H9 (cell line): Measurements from ENCODE around the gene PDZD7. TPM values are rescaled to one million over a fixed set of nuclear protein-coding genes. Genes with fewer than 3 reads are reported as not detected.

Source experiments
- DNase-seq: peaks from one replicate; pipeline ENCODE4 v3.0.0-alpha.2; 2017
- H2AFZ ChIP-seq: one replicate; pipeline ENCODE4 v1.6.1; 2013; ENCODE audit warnings: mild to moderate bottlenecking, low read length, control low read depth, moderate library complexity
- H2AK5ac ChIP-seq: 2 replicates; pipeline ENCODE4 v1.6.1; 2013; ENCODE audit warnings: low read length, control low read depth, mixed read lengths; ENCODE audit not compliant: insufficient read length
- H2BK120ac ChIP-seq: one replicate; pipeline ENCODE4 v1.6.1; 2013; ENCODE audit warnings: low read depth, mild to moderate bottlenecking, low read length, control low read depth, inconsistent platforms; ENCODE audit not compliant: poor library complexity, severe bottlenecking
- H2BK12ac ChIP-seq: 2 replicates; pipeline ENCODE4 v1.6.1; 2013; ENCODE audit warnings: low read length, control low read depth, mixed read lengths, low read depth; ENCODE audit not compliant: insufficient read length
- H2BK15ac ChIP-seq: 2 replicates; pipeline ENCODE4 v1.6.1; 2013; ENCODE audit warnings: low read depth, low read length, control low read depth
- H2BK20ac ChIP-seq: one replicate; pipeline ENCODE4 v1.6.1; 2013; ENCODE audit warnings: low read depth, mild to moderate bottlenecking, low read length, control low read depth, inconsistent platforms; ENCODE audit not compliant: poor library complexity, severe bottlenecking
- H2BK5ac ChIP-seq: 2 replicates; pipeline ENCODE4 v1.6.1; 2013; ENCODE audit warnings: low read length, control low read depth, mixed read lengths; ENCODE audit not compliant: insufficient read length
- H3K14ac ChIP-seq: 2 replicates; pipeline ENCODE4 v1.6.1; 2013; ENCODE audit warnings: low read length, control low read depth; ENCODE audit not compliant: insufficient read depth
- H3K18ac ChIP-seq: 2 replicates; pipeline ENCODE4 v1.6.1; 2013; ENCODE audit warnings: low read depth, mild to moderate bottlenecking, mixed read lengths, low read length, control low read depth; ENCODE audit not compliant: insufficient read length
- H3K23ac ChIP-seq: 2 replicates; pipeline ENCODE4 v1.6.1; 2013; ENCODE audit warnings: low read length, control low read depth, mixed read lengths, low read depth; ENCODE audit not compliant: insufficient read length
- H3K23me2 ChIP-seq: 2 replicates; pipeline ENCODE4 v1.6.1; 2013; ENCODE audit warnings: low read depth, mild to moderate bottlenecking, mixed read lengths, low read length, control low read depth; ENCODE audit not compliant: insufficient read length, poor library complexity, severe bottlenecking
- H3K27ac ChIP-seq: 2 replicates; pipeline ENCODE4 v1.5.1; 2013; ENCODE audit warnings: low read length, control low read depth, mixed read lengths, low read depth; ENCODE audit not compliant: insufficient read length
- H3K27me3 ChIP-seq: 2 replicates; pipeline ENCODE4 v1.6.1; 2013; ENCODE audit warnings: low read length, control low read depth, inconsistent platforms; ENCODE audit not compliant: insufficient read depth
- H3K4ac ChIP-seq: 2 replicates; pipeline ENCODE4 v1.6.1; 2013; ENCODE audit warnings: low read depth, mild to moderate bottlenecking, control low read depth, inconsistent platforms, low read length, moderate library complexity
- H3K4me1 ChIP-seq: 2 replicates; pipeline ENCODE4 v1.6.1; 2013; ENCODE audit warnings: low read length, control low read depth, inconsistent platforms; ENCODE audit not compliant: insufficient read depth
- H3K4me2 ChIP-seq: 2 replicates; pipeline ENCODE4 v1.6.1; 2013; ENCODE audit warnings: low read length, control low read depth, mixed read lengths; ENCODE audit not compliant: insufficient read length, insufficient read depth
- H3K56ac ChIP-seq: 2 replicates; pipeline ENCODE4 v1.6.1; 2013; ENCODE audit warnings: low read depth, mild to moderate bottlenecking, mixed read lengths, low read length, control low read depth; ENCODE audit not compliant: insufficient read length
- H3K79me1 ChIP-seq: 2 replicates; pipeline ENCODE4 v1.6.1; 2013; ENCODE audit warnings: low read depth, mild to moderate bottlenecking, moderate library complexity, low read length, control low read depth, inconsistent platforms; ENCODE audit not compliant: insufficient read depth, poor library complexity, severe bottlenecking
- H3K79me2 ChIP-seq: 2 replicates; pipeline ENCODE4 v1.6.1; 2013; ENCODE audit warnings: low read length, control low read depth, inconsistent platforms; ENCODE audit not compliant: insufficient read depth
- H3K9ac ChIP-seq: 2 replicates; pipeline ENCODE4 v1.6.1; 2013; ENCODE audit warnings: low read length, control low read depth, mixed read lengths; ENCODE audit not compliant: insufficient read length; ENCODE audit errors: extremely low read depth
- H3K9me3 ChIP-seq: one replicate; pipeline ENCODE4 v1.6.1; 2013; ENCODE audit warnings: low read depth, low read length, inconsistent platforms; ENCODE audit not compliant: control insufficient read depth
- H3T11ph ChIP-seq: one replicate; pipeline ENCODE4 v1.6.1; 2013; ENCODE audit warnings: mild to moderate bottlenecking, low read length, control low read depth, inconsistent platforms
- H4K20me1 ChIP-seq: one replicate; pipeline ENCODE4 v1.6.1; 2013; ENCODE audit not compliant: control insufficient read depth, insufficient read length, insufficient read depth
- H4K5ac ChIP-seq: 2 replicates; pipeline ENCODE4 v1.6.1; 2013; ENCODE audit warnings: low read depth, mild to moderate bottlenecking, mixed read lengths, low read length, control low read depth; ENCODE audit not compliant: insufficient read length
- H4K8ac ChIP-seq: replicated peaks from 2 replicates; pipeline ENCODE4 v1.6.1; 2013; ENCODE audit warnings: low read length, control low read depth, mixed read lengths, low read depth; ENCODE audit not compliant: insufficient read length
- H4K91ac ChIP-seq: 2 replicates; pipeline ENCODE4 v1.6.1; 2013; ENCODE audit warnings: low read depth, mild to moderate bottlenecking, moderate library complexity, mixed read lengths, low read length, control low read depth; ENCODE audit not compliant: insufficient read length
- H3K27ac Mint-ChIP-seq, 3 experiments: 2 replicates in 2 of 3; 3 replicates in 1 of 3; pipeline ENCODE4 v1.8.0; 2020 to 2021; ENCODE audit warnings: mixed read lengths in 3 of 3, mild to moderate bottlenecking in 1 of 3, moderate library complexity in 1 of 3
- H3K27me3 Mint-ChIP-seq: 2 replicates; pipeline ENCODE4 v1.8.0; 2021; ENCODE audit warnings: low read depth, mild to moderate bottlenecking, moderate library complexity, mixed read lengths
- H3K36me3 Mint-ChIP-seq, 3 experiments: 2 replicates in 2 of 3; 3 replicates in 1 of 3; pipeline ENCODE4 v1.8.0; 2020 to 2021; ENCODE audit warnings: low read depth in 3 of 3, mixed read lengths in 3 of 3; ENCODE audit not compliant: insufficient read depth in 1 of 3
- H3K4me1 Mint-ChIP-seq, 2 experiments: 2 replicates each; pipeline ENCODE4 v1.8.0; 2020; ENCODE audit warnings: mixed read lengths in 2 of 2
- H3K4me3 Mint-ChIP-seq, 2 experiments: 2 replicates in 1 of 2; 3 replicates in 1 of 2; pipeline ENCODE4 v1.8.0; 2020 to 2021; ENCODE audit warnings: mild to moderate bottlenecking in 2 of 2, mixed read lengths in 2 of 2, moderate library complexity in 1 of 2
- H3K9me3 Mint-ChIP-seq, 2 experiments: 2 replicates in 1 of 2; 3 replicates in 1 of 2; pipeline ENCODE4 v1.8.0; 2020; ENCODE audit warnings: mild to moderate bottlenecking in 2 of 2, mixed read lengths in 2 of 2, moderate library complexity in 1 of 2
- WGBS: extraction: QIAGEN DNeasy Blood & Tissue Kit; methylation state at CpG from one replicate; pipeline ENCODE4 v1.1.7; 2013; ENCODE audit warnings: missing lambda C conversion rate, low lambda C conversion rate, mixed read lengths; ENCODE audit not compliant: insufficient read length; ENCODE audit errors: extremely low coverage; 5-methylcytosine and 5-hydroxymethylcytosine counted together
- total RNA-seq: library from RNA; stranded (reverse); gene quantifications from 2 replicates; pipeline ENCODE4 v1.2.1, GENCODE V29; 2021
- TF ChIP-seq, protein P1 (sequence below): fragments of 200-600 bp; sonication (generic); conservative IDR thresholded peaks from 3 replicates; pipeline ENCODE4 v1.8.0; 2021; ENCODE audit warnings: antibody characterized with exemption, mild to moderate bottlenecking

The PDZD7 gene
- total RNA-seq, 1 experiment from 2014 or later = 2.0 TPM

DNA sequence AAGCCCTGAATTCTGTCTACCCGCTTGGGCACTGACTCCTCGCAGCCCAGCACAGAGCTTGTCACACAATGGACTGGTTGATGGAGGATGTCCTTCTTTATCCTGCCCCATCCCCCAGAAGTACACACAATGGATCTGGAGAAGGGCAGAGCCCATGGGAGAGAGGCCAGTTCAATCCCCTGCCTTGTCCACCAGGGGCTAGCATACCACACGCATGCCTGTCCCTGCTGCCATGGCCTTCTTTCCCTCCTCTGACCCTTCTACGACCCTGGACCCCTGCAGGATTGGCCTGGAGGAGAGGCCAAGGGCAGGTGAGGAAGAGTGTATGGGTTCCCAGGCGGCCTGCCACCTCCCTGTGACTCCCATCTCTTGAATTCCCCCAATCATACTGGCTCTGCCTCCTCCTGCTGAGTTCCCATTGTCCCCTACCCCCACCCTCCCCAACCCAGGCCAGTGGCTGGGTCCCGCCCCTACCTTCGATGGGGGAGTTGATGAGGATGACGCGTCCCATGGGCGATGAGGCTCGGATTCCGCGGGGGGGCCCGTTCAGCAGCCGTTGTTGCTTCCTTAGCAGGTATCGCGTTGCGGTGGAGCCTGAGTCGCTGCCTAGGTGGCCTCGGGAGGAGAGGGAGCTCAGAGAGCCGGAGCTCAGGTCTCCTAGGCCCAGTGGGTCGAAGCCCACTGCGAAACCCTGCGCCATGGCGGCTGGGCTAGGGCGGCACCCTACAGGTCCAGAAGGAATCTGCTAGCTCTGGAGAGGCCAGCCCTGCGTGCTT, 1.2 kb downstream of the PDZD7 start:
- Histone ChIP-seq H3K9me3 (no peaks in the 10 kb centered on the region), H3K4me2 (no peak overlapping the region), H4K5ac (no peak overlapping the region), H2AK5ac (no peak overlapping the region), H3K4ac (no peak overlapping the region), H3K79me1 (no peaks in the 10 kb centered on the region), H3K56ac (no peak overlapping the region), H3K4me1 (peaks cover 4% of the 10 kb centered on the region; the same call in 1 of the 2 replicates), H2BK12ac (no peak overlapping the region), H2BK5ac (no peak overlapping the region), H3K9ac (no peak overlapping the region), H4K20me1 (no peaks in the 10 kb centered on the region), H2BK120ac (no peak overlapping the region), H3K23ac (no peak overlapping the region), H3K27me3 (peaks cover 4% of the 10 kb centered on the region; the same call in 1 of the 2 replicates), H3K18ac (no peak overlapping the region), H3K79me2 (no peaks in the 10 kb centered on the region), H2BK15ac (no peak overlapping the region), H3K27ac (no peak overlapping the region), H2BK20ac (no peak overlapping the region), H2AFZ (no peak overlapping the region), H4K8ac (no peak overlapping the region), H3K23me2 (peaks cover 13% of the 10 kb centered on the region), H3T11ph (no peak overlapping the region), H4K91ac (no peak overlapping the region), H3K14ac (no peak overlapping the region; the same call in 1 of the 2 replicates)
- Mint-ChIP-seq H3K4me1 (peaks cover 34 to 50% of the 10 kb centered on the region in 2 experiments), H3K27ac (peak overlapping the region in 1 of 3 experiments; percentile 77; a peak in 1 of 7 replicates), H3K4me3 (no peak overlapping the region), H3K36me3 (no peaks in the 10 kb centered on the region), H3K27me3 (peaks cover 58% of the 10 kb centered on the region), H3K9me3 (no peaks in the 10 kb centered on the region; a peak in 1 of 5 replicates)
- TF ChIP-seq, protein P1, sequence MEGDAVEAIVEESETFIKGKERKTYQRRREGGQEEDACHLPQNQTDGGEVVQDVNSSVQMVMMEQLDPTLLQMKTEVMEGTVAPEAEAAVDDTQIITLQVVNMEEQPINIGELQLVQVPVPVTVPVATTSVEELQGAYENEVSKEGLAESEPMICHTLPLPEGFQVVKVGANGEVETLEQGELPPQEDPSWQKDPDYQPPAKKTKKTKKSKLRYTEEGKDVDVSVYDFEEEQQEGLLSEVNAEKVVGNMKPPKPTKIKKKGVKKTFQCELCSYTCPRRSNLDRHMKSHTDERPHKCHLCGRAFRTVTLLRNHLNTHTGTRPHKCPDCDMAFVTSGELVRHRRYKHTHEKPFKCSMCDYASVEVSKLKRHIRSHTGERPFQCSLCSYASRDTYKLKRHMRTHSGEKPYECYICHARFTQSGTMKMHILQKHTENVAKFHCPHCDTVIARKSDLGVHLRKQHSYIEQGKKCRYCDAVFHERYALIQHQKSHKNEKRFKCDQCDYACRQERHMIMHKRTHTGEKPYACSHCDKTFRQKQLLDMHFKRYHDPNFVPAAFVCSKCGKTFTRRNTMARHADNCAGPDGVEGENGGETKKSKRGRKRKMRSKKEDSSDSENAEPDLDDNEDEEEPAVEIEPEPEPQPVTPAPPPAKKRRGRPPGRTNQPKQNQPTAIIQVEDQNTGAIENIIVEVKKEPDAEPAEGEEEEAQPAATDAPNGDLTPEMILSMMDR = peak; percentile 56
- no CpG with 5 or more reads among the region's 27 CpGs for WGBS
- DNase-seq = peak; percentile 72
